ENCODE measurements around the gene COL6A5.

- TF ChIP-seq RXRA (IDR thresholded peaks at IDR 0.05) (no peak), YY1 (IDR thresholded peaks at IDR 0.05) (no peak), FOXA1 (IDR thresholded peaks at IDR 0.05) (no peak), CTCF (IDR thresholded peaks at IDR 0.05; ENCODE audit: low read depth, low read length, missing input control) (no peak), JUND (IDR thresholded peaks at IDR 0.05) (no peak), TAF1 (conservative IDR thresholded peaks at IDR 0.05) (no peak), ATF3 (IDR thresholded peaks at IDR 0.05) (no peak), ZBTB33 (IDR thresholded peaks at IDR 0.05) (no peak), MAX (IDR thresholded peaks at IDR 0.05) (no peak)
- TF ChIP-seq, protein P1, sequence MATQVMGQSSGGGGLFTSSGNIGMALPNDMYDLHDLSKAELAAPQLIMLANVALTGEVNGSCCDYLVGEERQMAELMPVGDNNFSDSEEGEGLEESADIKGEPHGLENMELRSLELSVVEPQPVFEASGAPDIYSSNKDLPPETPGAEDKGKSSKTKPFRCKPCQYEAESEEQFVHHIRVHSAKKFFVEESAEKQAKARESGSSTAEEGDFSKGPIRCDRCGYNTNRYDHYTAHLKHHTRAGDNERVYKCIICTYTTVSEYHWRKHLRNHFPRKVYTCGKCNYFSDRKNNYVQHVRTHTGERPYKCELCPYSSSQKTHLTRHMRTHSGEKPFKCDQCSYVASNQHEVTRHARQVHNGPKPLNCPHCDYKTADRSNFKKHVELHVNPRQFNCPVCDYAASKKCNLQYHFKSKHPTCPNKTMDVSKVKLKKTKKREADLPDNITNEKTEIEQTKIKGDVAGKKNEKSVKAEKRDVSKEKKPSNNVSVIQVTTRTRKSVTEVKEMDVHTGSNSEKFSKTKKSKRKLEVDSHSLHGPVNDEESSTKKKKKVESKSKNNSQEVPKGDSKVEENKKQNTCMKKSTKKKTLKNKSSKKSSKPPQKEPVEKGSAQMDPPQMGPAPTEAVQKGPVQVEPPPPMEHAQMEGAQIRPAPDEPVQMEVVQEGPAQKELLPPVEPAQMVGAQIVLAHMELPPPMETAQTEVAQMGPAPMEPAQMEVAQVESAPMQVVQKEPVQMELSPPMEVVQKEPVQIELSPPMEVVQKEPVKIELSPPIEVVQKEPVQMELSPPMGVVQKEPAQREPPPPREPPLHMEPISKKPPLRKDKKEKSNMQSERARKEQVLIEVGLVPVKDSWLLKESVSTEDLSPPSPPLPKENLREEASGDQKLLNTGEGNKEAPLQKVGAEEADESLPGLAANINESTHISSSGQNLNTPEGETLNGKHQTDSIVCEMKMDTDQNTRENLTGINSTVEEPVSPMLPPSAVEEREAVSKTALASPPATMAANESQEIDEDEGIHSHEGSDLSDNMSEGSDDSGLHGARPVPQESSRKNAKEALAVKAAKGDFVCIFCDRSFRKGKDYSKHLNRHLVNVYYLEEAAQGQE (IDR thresholded peaks at IDR 0.05) = no peak
Measured at GRCh38 chr3:130527426-130527825, 182.0 kb downstream of the COL6A5 start.
